LNCaP clone FGC (cell line): ENCODE measurements around the gene ETV3.

Experiments used
- DNase-seq: peaks from one replicate; pipeline ENCODE4 v3.0.0-alpha.2; 2011; ENCODE audit warnings: low read depth
- H3K4me3 ChIP-seq: 2 replicates; pipeline ENCODE4 v1.5.1; 2011; ENCODE audit warnings: mild to moderate bottlenecking, low read depth, low read length, control low read depth
- TF ChIP-seq, protein P1 (sequence below): IDR thresholded peaks from 2 replicates; pipeline ENCODE4 v1.5.1; 2012; ENCODE audit warnings: mild to moderate bottlenecking; ENCODE audit not compliant: control insufficient read depth, insufficient read depth; ENCODE audit errors: extremely low read depth

The ETV3 gene

DNA sequence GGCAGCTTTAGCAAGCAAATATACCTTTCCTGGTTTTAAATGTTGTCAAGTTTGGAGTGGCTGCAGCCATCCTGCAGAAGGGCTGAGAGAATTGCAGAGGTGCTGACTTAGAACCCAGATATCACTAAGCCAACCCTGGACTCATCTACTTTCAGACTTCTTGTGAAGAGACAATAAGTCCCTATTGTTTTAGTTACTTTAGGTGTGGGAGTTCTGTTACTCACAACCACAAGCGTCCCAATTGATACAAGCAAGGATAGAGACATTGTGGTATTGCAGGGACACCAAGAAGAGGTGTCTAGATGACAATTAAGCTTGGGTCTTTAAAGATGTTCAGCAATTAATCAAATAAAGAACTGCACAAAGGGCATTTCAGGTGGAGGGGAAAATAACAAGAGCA is 8.8 kb upstream of the ETV3 start:
- no peak overlapping the region for H3K4me3 ChIP-seq
- TF ChIP-seq, protein P1, sequence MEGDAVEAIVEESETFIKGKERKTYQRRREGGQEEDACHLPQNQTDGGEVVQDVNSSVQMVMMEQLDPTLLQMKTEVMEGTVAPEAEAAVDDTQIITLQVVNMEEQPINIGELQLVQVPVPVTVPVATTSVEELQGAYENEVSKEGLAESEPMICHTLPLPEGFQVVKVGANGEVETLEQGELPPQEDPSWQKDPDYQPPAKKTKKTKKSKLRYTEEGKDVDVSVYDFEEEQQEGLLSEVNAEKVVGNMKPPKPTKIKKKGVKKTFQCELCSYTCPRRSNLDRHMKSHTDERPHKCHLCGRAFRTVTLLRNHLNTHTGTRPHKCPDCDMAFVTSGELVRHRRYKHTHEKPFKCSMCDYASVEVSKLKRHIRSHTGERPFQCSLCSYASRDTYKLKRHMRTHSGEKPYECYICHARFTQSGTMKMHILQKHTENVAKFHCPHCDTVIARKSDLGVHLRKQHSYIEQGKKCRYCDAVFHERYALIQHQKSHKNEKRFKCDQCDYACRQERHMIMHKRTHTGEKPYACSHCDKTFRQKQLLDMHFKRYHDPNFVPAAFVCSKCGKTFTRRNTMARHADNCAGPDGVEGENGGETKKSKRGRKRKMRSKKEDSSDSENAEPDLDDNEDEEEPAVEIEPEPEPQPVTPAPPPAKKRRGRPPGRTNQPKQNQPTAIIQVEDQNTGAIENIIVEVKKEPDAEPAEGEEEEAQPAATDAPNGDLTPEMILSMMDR = no peak
- no peak for DNase-seq

DNA sequence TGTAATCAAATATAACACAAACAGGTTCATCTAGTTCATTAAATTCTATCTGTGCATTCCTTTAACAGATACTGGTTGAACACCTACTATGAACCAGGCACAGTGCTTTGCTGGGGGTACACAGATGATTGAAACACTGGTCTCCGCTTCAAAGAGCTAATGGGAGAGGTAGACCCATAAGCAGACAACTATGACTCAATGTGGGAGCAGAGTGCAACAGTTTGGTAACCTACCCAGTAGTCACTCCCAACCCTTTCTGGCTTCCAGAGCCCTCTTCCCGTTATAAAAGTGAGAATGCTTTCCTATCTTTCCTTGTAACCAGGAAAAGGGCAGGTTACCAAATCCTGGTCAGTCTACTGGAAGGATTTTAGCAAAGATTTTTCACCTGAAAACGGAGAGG is 8.0 kb upstream of the ETV3 start:
- no peak overlapping the region for H3K4me3 ChIP-seq
- TF ChIP-seq, protein P1 = no peak
- no peak for DNase-seq

DNA sequence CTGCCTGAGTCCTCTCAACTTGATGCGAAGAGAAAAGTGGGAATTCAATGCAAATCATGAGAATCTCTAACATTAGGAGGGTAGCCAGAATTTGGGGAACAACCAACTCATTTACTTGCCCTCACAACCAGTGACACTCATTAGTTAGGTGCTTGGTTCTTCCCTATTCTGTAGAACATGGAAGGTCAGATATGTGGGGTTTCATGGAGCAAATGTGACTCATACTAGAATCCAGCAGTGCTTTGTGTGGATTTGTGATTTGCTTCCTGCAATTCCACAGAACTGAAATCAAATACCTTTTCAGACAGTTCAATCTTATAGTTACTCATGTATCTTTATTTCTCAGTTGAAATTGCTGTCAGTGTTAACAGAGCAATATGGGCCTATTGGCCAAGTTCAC is 6.9 kb upstream of the ETV3 start:
- no peak for DNase-seq
- no peak overlapping the region for H3K4me3 ChIP-seq
- TF ChIP-seq, protein P1 = no peak

DNA sequence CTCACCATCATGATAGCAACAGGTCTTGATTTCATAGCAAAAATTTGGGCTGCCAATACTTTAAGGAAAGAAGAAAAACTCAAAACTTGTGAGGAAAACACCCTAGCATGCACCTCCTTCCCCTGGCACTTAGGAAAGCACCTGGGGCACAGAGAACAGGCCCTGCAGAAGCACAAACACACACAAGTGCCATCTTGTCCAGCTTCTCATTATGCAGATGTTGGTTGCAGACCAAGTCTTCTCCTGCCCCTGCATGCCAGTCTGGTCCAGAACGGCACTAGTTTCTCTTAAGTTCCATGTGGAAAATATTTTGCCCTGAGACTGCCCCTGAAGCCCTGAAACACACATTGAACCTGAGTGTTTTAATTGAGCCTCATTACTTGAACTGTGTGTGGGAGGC is 6.3 kb upstream of the ETV3 start:
- no peak overlapping the region for H3K4me3 ChIP-seq
- DNase-seq = no peak
- TF ChIP-seq, protein P1 = no peak

DNA sequence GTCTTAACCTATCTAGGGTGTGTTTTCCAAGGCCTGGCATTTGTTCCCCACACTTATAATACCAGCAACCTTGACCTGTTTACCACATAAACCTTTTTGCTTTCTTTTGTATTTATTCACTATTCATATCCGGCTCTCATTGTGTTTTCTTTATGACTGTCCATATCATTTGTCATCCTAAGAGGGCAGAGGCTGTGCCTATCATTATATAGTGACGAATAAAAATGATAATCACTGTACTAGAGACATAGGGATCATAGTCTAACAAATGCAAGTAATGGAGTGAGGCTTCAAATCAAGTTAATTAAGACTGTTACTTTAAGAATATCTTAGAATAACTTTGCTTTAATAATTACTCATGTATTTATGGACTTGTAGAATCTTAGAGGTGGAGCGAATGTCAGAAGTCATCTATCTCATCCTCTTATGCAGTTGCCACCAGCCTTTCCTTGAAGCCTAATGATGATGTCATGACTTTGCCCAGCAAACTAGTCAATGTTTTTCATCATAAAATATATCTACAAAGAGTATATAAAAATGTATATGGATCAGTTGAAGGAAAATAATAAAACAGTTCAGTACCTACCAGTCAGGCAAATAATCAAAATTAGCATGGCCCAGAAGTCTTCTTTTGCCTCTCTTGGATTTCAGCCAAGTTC is 4.7 kb upstream of the ETV3 start:
- no peak for DNase-seq
- no peak overlapping the region for H3K4me3 ChIP-seq
- TF ChIP-seq, protein P1 = no peak

DNA sequence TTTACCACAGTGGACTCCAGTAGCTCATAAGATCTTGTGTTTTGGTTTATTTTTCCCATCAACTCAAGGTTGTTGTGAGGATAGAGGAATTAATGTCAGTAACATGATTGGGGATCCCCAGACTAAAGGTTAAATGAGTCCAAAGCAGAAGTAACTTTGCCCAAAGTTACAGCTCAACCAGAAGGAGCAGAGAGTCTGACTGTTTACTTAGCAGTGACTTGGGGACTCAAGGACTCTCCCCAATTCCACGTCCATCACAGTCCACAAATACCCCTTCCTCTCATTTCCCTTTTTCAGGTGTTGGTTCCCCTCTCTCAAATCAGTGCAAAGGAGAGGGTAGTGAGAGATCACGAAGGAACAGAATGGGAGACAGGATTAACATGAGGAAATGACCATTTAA is 4.0 kb upstream of the ETV3 start:
- TF ChIP-seq, protein P1 = no peak
- no peak overlapping the region for H3K4me3 ChIP-seq
- no peak for DNase-seq

DNA sequence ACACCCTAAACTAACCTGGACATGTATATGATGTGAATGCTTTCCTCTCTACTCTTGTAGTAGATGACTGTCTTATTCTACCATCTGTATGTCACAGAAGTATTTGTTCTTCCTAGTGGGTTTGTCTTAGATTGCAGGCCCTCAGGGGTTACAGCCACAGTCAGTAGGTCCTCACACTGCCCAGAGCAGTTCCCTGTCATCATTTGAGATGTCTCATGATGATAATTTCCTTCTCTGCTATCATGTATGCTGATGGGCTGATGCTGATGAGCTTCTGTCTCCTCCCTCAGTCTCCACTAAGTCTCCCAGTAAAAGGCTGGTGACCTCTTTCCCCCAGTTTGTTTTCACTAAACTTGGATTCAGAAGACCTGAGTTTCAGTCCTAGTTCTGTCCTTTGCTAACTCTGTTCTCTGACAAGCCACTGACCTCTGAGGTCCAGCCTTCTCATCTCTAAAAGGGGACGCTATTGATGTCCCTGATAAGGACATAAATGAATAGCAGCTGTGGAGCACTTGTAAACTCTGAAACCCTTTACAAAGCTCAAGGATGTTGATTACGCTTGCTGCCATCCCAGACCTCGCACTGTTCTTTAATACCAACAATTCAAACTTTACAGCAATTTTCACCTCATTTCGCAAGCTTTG is 3.1 kb upstream of the ETV3 start:
- no peak overlapping the region for H3K4me3 ChIP-seq
- DNase-seq = no peak
- TF ChIP-seq, protein P1 = no peak
